HepG2 (cell line): ENCODE results near the gene CFAP100. TPM values are rescaled to one million over a fixed set of nuclear protein-coding genes. Genes with fewer than 3 reads are reported as not detected.
A peak's percentile ranks its signal among the peaks of the same experiment; 100 is the strongest.

ENCODE experiments used
- ARNT2 ChIP-seq: sonication (generic); formaldehyde crosslinking; IDR thresholded peaks from 2 replicates; pipeline ENCODE4 v1.8.0; 2022; ENCODE audit warnings: mild to moderate bottlenecking, low read depth, missing genetic modification reagents, moderate library complexity
- CAMTA2 ChIP-seq: sonication (generic); formaldehyde crosslinking; IDR thresholded peaks from 2 replicates; pipeline ENCODE4 v1.4.0; 2020; ENCODE audit warnings: mild to moderate bottlenecking, missing genetic modification reagents, borderline replicate concordance
- EP300 ChIP-seq, 3 experiments: sonication (generic) in 1 of 3; formaldehyde crosslinking in 1 of 3; IDR thresholded peaks; 2 replicates each; pipeline versions ENCODE4 v1.5.1 to v1.6.1; 2011 to 2020; ENCODE audit warnings: low read depth in 2 of 3, low read length in 2 of 3, borderline replicate concordance in 1 of 3, improper control_type of control experiment in 1 of 3, mild to moderate bottlenecking in 1 of 3, missing genetic modification reagents in 1 of 3, moderate library complexity in 1 of 3
- HDAC6 ChIP-seq: fragments of 200-600 bp; sonication (generic); IDR thresholded peaks from 2 replicates; pipeline ENCODE4 v1.7.0; 2017; ENCODE audit warnings: mild to moderate bottlenecking, antibody characterized with exemption, low read length, low read depth
- HNRNPLL ChIP-seq: fragments of 200-400 bp; formaldehyde crosslinking; IDR thresholded peaks from 2 replicates; pipeline ENCODE4 v1.6.1; 2017; ENCODE audit warnings: mild to moderate bottlenecking, low read depth, low read length; ENCODE audit not compliant: poor library complexity, severe bottlenecking
- KMT2A ChIP-seq: sonication (generic); formaldehyde crosslinking; IDR thresholded peaks from 2 replicates; pipeline ENCODE4 v1.4.0; 2020; ENCODE audit warnings: missing genetic modification reagents
- RBFOX2 ChIP-seq: fragments of 200-400 bp; formaldehyde crosslinking; IDR thresholded peaks from 2 replicates; pipeline ENCODE4 v1.6.1; 2017; ENCODE audit warnings: low read depth, mild to moderate bottlenecking, low read length
- SALL1 ChIP-seq: sonication (generic); formaldehyde crosslinking; IDR thresholded peaks from 2 replicates; pipeline ENCODE4 v1.8.0; 2022; ENCODE audit warnings: mild to moderate bottlenecking, missing genetic modification reagents
- ZFX ChIP-seq: sonication (generic); formaldehyde crosslinking; IDR thresholded peaks from 2 replicates; pipeline ENCODE4 v1.4.0; 2020; ENCODE audit warnings: mild to moderate bottlenecking, low read depth, missing genetic modification reagents, moderate library complexity
- ZMAT3 ChIP-seq: sonication (generic); formaldehyde crosslinking; conservative IDR thresholded peaks from 2 replicates; pipeline ENCODE4 v1.7.0; 2021; ENCODE audit warnings: missing genetic modification reagents
- polyA plus RNA-seq, 8 experiments: library from polyadenylated mRNA; depleted of rRNA in 3 of 8; stranded (reverse) in 7 of 8; unstranded in 1 of 8; fragments of >200 nt; fragmentation: Illumina TruSeq in 4 of 8; extraction: Trizol in 4 of 8; gene quantifications; 2 replicates each; pipeline versions ENCODE4 v1.2.1 to v1.2.3, GENCODE V29; 2011 to 2016; ENCODE audit warnings: low read depth in 4 of 8, missing spikeins in 1 of 8, mixed read lengths in 1 of 8; ENCODE audit not compliant: insufficient read depth in 1 of 8
- total RNA-seq, 5 experiments: library from RNA; depleted of rRNA; stranded (reverse); fragments of >200 nt; fragmentation: Illumina TruSeq; extraction: Trizol; gene quantifications; 2 replicates each; pipeline ENCODE4 v1.2.3, GENCODE V29; 2016; ENCODE audit warnings: low read depth in 1 of 5
- TF ChIP-seq, protein P1 (sequence below): sonication (generic); formaldehyde crosslinking; IDR thresholded peaks from 2 replicates; pipeline ENCODE4 v1.9.0; 2021; ENCODE audit warnings: missing genetic modification reagents, borderline replicate concordance
- TF ChIP-seq, protein P2 (sequence below): sonication (generic); formaldehyde crosslinking; IDR thresholded peaks from 2 replicates; pipeline ENCODE4 v1.8.1; 2023; ENCODE audit warnings: mild to moderate bottlenecking, missing genetic modification reagents
- TF ChIP-seq, protein P3 (sequence below): IDR thresholded peaks from 2 replicates; pipeline ENCODE4 v1.6.1; 2018; ENCODE audit warnings: missing genetic modification reagents, mild to moderate bottlenecking, missing compliant biosample characterization
- TF ChIP-seq, protein P4 (sequence below): sonication (generic); formaldehyde crosslinking; IDR thresholded peaks from 2 replicates; pipeline ENCODE4 v1.4.0; 2020; ENCODE audit warnings: mild to moderate bottlenecking, missing genetic modification reagents
- TF ChIP-seq, protein P5 (sequence below): sonication (generic); formaldehyde crosslinking; IDR thresholded peaks from 2 replicates; pipeline ENCODE4 v1.4.0; 2020; ENCODE audit warnings: missing genetic modification reagents

Gene CFAP100
- total and polyA plus RNA-seq, 2 of the 13 experiments (the other 11 are each of a cell fraction or from before 2014, with no cell fraction given) = 0.32 TPM; not detected in 1

DNA sequence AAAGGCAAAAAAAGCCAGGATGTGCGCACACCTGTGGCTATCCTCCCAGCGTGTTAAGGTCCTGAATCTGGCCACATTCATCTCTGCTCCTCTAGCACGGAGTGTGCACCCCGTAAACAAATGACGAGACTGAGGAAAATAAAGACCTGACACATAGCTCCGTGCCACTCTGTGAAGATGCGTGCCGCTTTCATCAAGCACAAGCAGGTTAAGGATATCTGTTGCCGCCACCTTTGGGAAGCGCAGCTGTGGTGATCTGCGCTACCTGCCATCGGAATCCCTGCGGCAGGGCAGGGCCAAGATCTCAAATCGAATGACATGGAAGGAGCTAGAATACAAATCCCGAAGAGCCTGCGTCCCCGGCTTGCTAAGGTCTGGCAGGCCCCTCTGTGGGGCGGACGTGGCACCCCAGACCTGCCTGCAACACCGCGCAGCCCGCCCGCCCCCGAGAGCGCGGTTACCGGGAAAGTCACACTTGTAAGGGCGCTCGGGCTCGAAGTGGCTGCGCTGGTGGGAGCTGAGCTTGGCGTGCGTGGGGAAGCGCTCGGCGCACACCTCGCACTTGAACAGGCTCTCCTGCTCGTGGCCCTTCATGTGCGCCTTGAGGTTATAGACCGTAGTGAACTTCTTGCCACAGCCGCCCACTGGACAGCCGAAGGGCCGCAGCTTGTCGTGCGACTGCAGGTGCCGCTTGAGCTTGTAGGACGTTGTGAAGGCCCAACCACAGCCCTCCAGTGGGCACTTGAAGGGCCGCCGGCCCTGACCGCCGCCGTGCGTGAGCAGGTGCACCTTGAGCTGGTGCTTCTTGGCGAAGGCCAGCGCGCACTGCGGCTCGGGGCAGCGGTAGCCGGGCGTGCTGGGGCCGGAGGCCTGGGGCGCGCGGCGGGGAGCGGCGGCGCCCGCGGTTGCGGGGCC, 80.0 kb downstream of the CFAP100 start (continued):
- TF ChIP-seq RBFOX2 (peak; percentile 62; the same call in 1 of the 2 replicates), ARNT2 (CRISPR knock-in tag) (no peak), SALL1 (peak; percentile 9; the same call in 1 of the 2 replicates), HDAC6 (no peak), KMT2A (CRISPR knock-in tag) (peak; percentile 80), ZFX (CRISPR knock-in tag) (peak; percentile 58), CAMTA2 (CRISPR knock-in tag) (0 out of 2 replicates have a peak, but pooled peaks have one; percentile 51), HNRNPLL (peak; percentile 38), EP300 (IDR thresholded peaks at IDR 0.05; ENCODE audit: low read depth in 2 of 2, low read length in 2 of 2) (no peak), EP300 (CRISPR knock-in tag; IDR thresholded peaks at IDR 0.05; ENCODE audit: borderline replicate concordance) (no peak), ZMAT3 (0 out of 2 replicates have a peak, but pooled peaks have one; percentile 62)
- TF ChIP-seq, protein P1, sequence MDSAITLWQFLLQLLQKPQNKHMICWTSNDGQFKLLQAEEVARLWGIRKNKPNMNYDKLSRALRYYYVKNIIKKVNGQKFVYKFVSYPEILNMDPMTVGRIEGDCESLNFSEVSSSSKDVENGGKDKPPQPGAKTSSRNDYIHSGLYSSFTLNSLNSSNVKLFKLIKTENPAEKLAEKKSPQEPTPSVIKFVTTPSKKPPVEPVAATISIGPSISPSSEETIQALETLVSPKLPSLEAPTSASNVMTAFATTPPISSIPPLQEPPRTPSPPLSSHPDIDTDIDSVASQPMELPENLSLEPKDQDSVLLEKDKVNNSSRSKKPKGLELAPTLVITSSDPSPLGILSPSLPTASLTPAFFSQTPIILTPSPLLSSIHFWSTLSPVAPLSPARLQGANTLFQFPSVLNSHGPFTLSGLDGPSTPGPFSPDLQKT (CRISPR knock-in tag) = no peak
- TF ChIP-seq, protein P2, sequence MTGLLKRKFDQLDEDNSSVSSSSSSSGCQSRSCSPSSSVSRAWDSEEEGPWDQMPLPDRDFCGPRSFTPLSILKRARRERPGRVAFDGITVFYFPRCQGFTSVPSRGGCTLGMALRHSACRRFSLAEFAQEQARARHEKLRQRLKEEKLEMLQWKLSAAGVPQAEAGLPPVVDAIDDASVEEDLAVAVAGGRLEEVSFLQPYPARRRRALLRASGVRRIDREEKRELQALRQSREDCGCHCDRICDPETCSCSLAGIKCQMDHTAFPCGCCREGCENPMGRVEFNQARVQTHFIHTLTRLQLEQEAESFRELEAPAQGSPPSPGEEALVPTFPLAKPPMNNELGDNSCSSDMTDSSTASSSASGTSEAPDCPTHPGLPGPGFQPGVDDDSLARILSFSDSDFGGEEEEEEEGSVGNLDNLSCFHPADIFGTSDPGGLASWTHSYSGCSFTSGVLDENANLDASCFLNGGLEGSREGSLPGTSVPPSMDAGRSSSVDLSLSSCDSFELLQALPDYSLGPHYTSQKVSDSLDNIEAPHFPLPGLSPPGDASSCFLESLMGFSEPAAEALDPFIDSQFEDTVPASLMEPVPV (CRISPR knock-in tag) = peak; percentile 59; the same call in 1 of the 2 replicates
- TF ChIP-seq, protein P3, sequence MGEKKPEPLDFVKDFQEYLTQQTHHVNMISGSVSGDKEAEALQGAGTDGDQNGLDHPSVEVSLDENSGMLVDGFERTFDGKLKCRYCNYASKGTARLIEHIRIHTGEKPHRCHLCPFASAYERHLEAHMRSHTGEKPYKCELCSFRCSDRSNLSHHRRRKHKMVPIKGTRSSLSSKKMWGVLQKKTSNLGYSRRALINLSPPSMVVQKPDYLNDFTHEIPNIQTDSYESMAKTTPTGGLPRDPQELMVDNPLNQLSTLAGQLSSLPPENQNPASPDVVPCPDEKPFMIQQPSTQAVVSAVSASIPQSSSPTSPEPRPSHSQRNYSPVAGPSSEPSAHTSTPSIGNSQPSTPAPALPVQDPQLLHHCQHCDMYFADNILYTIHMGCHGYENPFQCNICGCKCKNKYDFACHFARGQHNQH (CRISPR knock-in tag) = 0 out of 2 replicates have a peak, but pooled peaks have one; percentile 36
- TF ChIP-seq, protein P4, sequence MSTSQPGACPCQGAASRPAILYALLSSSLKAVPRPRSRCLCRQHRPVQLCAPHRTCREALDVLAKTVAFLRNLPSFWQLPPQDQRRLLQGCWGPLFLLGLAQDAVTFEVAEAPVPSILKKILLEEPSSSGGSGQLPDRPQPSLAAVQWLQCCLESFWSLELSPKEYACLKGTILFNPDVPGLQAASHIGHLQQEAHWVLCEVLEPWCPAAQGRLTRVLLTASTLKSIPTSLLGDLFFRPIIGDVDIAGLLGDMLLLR (CRISPR knock-in tag) = 0 out of 2 replicates have a peak, but pooled peaks have one; percentile 48
- TF ChIP-seq, protein P5, sequence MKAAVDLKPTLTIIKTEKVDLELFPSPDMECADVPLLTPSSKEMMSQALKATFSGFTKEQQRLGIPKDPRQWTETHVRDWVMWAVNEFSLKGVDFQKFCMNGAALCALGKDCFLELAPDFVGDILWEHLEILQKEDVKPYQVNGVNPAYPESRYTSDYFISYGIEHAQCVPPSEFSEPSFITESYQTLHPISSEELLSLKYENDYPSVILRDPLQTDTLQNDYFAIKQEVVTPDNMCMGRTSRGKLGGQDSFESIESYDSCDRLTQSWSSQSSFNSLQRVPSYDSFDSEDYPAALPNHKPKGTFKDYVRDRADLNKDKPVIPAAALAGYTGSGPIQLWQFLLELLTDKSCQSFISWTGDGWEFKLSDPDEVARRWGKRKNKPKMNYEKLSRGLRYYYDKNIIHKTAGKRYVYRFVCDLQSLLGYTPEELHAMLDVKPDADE (CRISPR knock-in tag) = peak; percentile 51; the same call in 1 of the 2 replicates
